Measurements from ENCODE around the gene WDR59. TPM values are rescaled to one million over a fixed set of nuclear protein-coding genes. Genes with fewer than 3 reads are reported as not detected.
A peak's percentile ranks its signal among the peaks of the same experiment; 100 is the strongest.

WDR59 gene
- total RNA-seq, 2 donors from 2014 or later: 90.2 to 112 TPM

- no peak overlapping the region for H3K4me3 Mint-ChIP-seq
Measured at GRCh38 chr16:74898659-74899058, 86.3 kb downstream of the WDR59 start.

GRCh38 chr16:74896389-74897370 lies 88.2 kb downstream of the WDR59 start:
- peaks cover 8% of the 10 kb centered on the region for H3K36me3 Mint-ChIP-seq (ENCODE audit: low read depth)
- no peaks in the 10 kb centered on the region for H3K27me3 Mint-ChIP-seq
- DNase-seq: no peak
- no peaks in the 10 kb centered on the region for H3K9me3 ChIP-seq (ENCODE audit: control insufficient read depth, low read length, poor library complexity, severe bottlenecking)
- no peak for ATAC-seq
- H3K27ac Mint-ChIP-seq: peak overlapping the region; percentile 81
- H3K4me1 Mint-ChIP-seq: peaks cover 14% of the 10 kb centered on the region
- H3K4me3 Mint-ChIP-seq: no peak overlapping the region

More at GRCh38 chr16:74898659-74899058, 86.3 kb downstream of the WDR59 start:
- peaks cover 12% of the 10 kb centered on the region for H3K4me1 Mint-ChIP-seq
- ATAC-seq (no peak), DNase-seq (no peak)
- peaks cover 9% of the 10 kb centered on the region for H3K36me3 Mint-ChIP-seq (ENCODE audit: low read depth)
- no peaks in the 10 kb centered on the region for H3K9me3 ChIP-seq (ENCODE audit: control insufficient read depth, low read length, poor library complexity, severe bottlenecking)
- H3K27me3 Mint-ChIP-seq: no peaks in the 10 kb centered on the region
- H3K27ac Mint-ChIP-seq: peak overlapping the region; percentile 82

- no peak overlapping the region for H3K4me3 Mint-ChIP-seq
- ATAC-seq: no peak
- no peaks in the 10 kb centered on the region for H3K9me3 ChIP-seq (ENCODE audit: control insufficient read depth, low read length, poor library complexity, severe bottlenecking)
- H3K36me3 Mint-ChIP-seq (ENCODE audit: low read depth): peaks cover 12% of the 10 kb centered on the region
- no peaks in the 10 kb centered on the region for H3K27me3 Mint-ChIP-seq
- no peak for DNase-seq
- peaks cover 18% of the 10 kb centered on the region for H3K4me1 Mint-ChIP-seq
- peak overlapping the region; percentile 98 for H3K27ac Mint-ChIP-seq
Measured at GRCh38 chr16:74893541-74893940, 91.4 kb downstream of the WDR59 start.

- ATAC-seq: no peak
- DNase-seq: no peak
- H3K9me3 ChIP-seq (ENCODE audit: control insufficient read depth, low read length, poor library complexity, severe bottlenecking): no peaks in the 10 kb centered on the region
- Mint-ChIP-seq H3K4me1 (peaks cover 23% of the 10 kb centered on the region), H3K36me3 (ENCODE audit: low read depth) (peaks cover 9% of the 10 kb centered on the region), H3K27me3 (no peaks in the 10 kb centered on the region), H3K4me3 (no peak overlapping the region), H3K27ac (peak overlapping the region; percentile 98)
Measured at GRCh38 chr16:74892574-74893461, 92.1 kb downstream of the WDR59 start.

- ATAC-seq (peak; percentile 56), DNase-seq (peak in 1 of 3 donors; percentile 19)
- peak overlapping the region; percentile 82 for H3K4me3 Mint-ChIP-seq
Measured at GRCh38 chr16:74888888-74889287, 96.0 kb downstream of the WDR59 start.

GRCh38 chr16:74888232-74888862 lies 96.6 kb downstream of the WDR59 start:
- peak overlapping the region; percentile 98 for H3K27ac Mint-ChIP-seq
- ATAC-seq (peak; percentile 92), DNase-seq (peak in 2 of 3 donors; percentile 16 to 26)

More at GRCh38 chr16:74888888-74889287, 96.0 kb downstream of the WDR59 start:
- no peaks in the 10 kb centered on the region for H3K9me3 ChIP-seq (ENCODE audit: control insufficient read depth, low read length, poor library complexity, severe bottlenecking)
- Mint-ChIP-seq H3K27me3 (no peaks in the 10 kb centered on the region), H3K27ac (peak overlapping the region; percentile 98), H3K36me3 (ENCODE audit: low read depth) (peaks cover 20% of the 10 kb centered on the region), H3K4me1 (peaks cover 30% of the 10 kb centered on the region)

GRCh38 chr16:74887084-74887483 lies 97.8 kb downstream of the WDR59 start:
- Mint-ChIP-seq H3K4me1 (peaks cover 35% of the 10 kb centered on the region), H3K36me3 (ENCODE audit: low read depth) (peaks cover 22% of the 10 kb centered on the region), H3K27me3 (no peaks in the 10 kb centered on the region), H3K27ac (peak overlapping the region; percentile 98), H3K4me3 (peak overlapping the region; percentile 47)
- ATAC-seq: no peak
- DNase-seq: no peak
- no peaks in the 10 kb centered on the region for H3K9me3 ChIP-seq (ENCODE audit: control insufficient read depth, low read length, poor library complexity, severe bottlenecking)

More at GRCh38 chr16:74888232-74888862, 96.6 kb downstream of the WDR59 start:
- Mint-ChIP-seq H3K36me3 (ENCODE audit: low read depth) (peaks cover 22% of the 10 kb centered on the region), H3K4me1 (peaks cover 36% of the 10 kb centered on the region), H3K27me3 (no peaks in the 10 kb centered on the region), H3K4me3 (peak overlapping the region; percentile 82)
- no peaks in the 10 kb centered on the region for H3K9me3 ChIP-seq (ENCODE audit: control insufficient read depth, low read length, poor library complexity, severe bottlenecking)

- H3K36me3 Mint-ChIP-seq (ENCODE audit: low read depth): peaks cover 9% of the 10 kb centered on the region
- H3K9me3 ChIP-seq (ENCODE audit: control insufficient read depth, low read length, poor library complexity, severe bottlenecking): no peaks in the 10 kb centered on the region
- peaks cover 19% of the 10 kb centered on the region for H3K4me1 Mint-ChIP-seq
- H3K27me3 Mint-ChIP-seq: no peaks in the 10 kb centered on the region
- no peak for DNase-seq
- no peak for ATAC-seq
- no peak overlapping the region for H3K4me3 Mint-ChIP-seq
- H3K27ac Mint-ChIP-seq: no peak overlapping the region
Measured at GRCh38 chr16:74877706-74878105, 107.2 kb downstream of the WDR59 start.

- H3K4me1 Mint-ChIP-seq: peaks cover 17% of the 10 kb centered on the region
- DNase-seq (no peak), ATAC-seq (no peak)
- no peaks in the 10 kb centered on the region for H3K27me3 Mint-ChIP-seq
- no peaks in the 10 kb centered on the region for H3K9me3 ChIP-seq (ENCODE audit: control insufficient read depth, low read length, poor library complexity, severe bottlenecking)
- peak overlapping the region; percentile 51 for H3K4me3 Mint-ChIP-seq
- peak overlapping the region; percentile 91 for H3K27ac Mint-ChIP-seq
- peaks cover 6% of the 10 kb centered on the region for H3K36me3 Mint-ChIP-seq (ENCODE audit: low read depth)
Measured at GRCh38 chr16:74874912-74875546, 109.9 kb downstream of the WDR59 start.

GRCh38 chr16:74874123-74874522 lies 110.8 kb downstream of the WDR59 start:
- ATAC-seq: no peak
- peaks cover 6% of the 10 kb centered on the region for H3K36me3 Mint-ChIP-seq (ENCODE audit: low read depth)
- H3K27me3 Mint-ChIP-seq: no peaks in the 10 kb centered on the region
- peak overlapping the region; percentile 91 for H3K27ac Mint-ChIP-seq
- H3K4me1 Mint-ChIP-seq: peaks cover 19% of the 10 kb centered on the region
- no peak overlapping the region for H3K4me3 Mint-ChIP-seq
- H3K9me3 ChIP-seq (ENCODE audit: control insufficient read depth, low read length, poor library complexity, severe bottlenecking): no peaks in the 10 kb centered on the region
- DNase-seq: no peak

GRCh38 chr16:74872302-74872701 lies 112.6 kb downstream of the WDR59 start:
- Mint-ChIP-seq H3K27ac (no peak overlapping the region), H3K4me3 (no peak overlapping the region), H3K36me3 (ENCODE audit: low read depth) (peaks cover 6% of the 10 kb centered on the region), H3K4me1 (peaks cover 29% of the 10 kb centered on the region), H3K27me3 (no peaks in the 10 kb centered on the region)
- ATAC-seq (no peak), DNase-seq (no peak)
- no peaks in the 10 kb centered on the region for H3K9me3 ChIP-seq (ENCODE audit: control insufficient read depth, low read length, poor library complexity, severe bottlenecking)

GRCh38 chr16:74871608-74872007 lies 113.3 kb downstream of the WDR59 start:
- Mint-ChIP-seq H3K36me3 (ENCODE audit: low read depth) (peaks cover 6% of the 10 kb centered on the region), H3K27ac (peak overlapping the region; percentile 99), H3K4me1 (peaks cover 28% of the 10 kb centered on the region), H3K27me3 (no peaks in the 10 kb centered on the region), H3K4me3 (no peak overlapping the region)
- DNase-seq: no peak
- no peak for ATAC-seq
- H3K9me3 ChIP-seq (ENCODE audit: control insufficient read depth, low read length, poor library complexity, severe bottlenecking): no peaks in the 10 kb centered on the region
